ENCODE measurements around the gene SPIRE1. TPM values are rescaled to one million over a fixed set of nuclear protein-coding genes. Genes with fewer than 3 reads are reported as not detected.

The SPIRE1 gene
- total RNA-seq, 4 donors from 2014 or later: 55.5 to 72.5 (median 60.4) TPM

DNA sequence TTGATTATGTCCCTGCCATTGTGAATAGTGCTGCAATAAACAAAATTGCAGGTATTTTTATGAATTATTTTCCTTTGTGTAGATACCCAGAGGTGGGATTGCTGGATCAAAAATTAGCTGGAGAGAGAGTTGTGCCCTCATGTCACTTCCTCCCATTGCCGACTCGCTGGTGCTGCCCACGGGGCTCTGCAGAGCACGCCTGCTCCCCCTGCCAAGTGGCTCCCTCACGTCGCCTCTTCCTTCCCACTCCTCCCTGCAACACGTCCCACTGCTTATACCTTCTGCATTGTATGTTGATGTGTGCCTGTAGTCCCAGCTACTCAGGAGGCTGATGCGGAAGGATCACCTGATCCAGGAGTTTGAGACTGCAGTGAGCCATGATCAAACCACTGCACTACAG, 222.0 kb downstream of the SPIRE1 start:
- TF ChIP-seq, protein P1, sequence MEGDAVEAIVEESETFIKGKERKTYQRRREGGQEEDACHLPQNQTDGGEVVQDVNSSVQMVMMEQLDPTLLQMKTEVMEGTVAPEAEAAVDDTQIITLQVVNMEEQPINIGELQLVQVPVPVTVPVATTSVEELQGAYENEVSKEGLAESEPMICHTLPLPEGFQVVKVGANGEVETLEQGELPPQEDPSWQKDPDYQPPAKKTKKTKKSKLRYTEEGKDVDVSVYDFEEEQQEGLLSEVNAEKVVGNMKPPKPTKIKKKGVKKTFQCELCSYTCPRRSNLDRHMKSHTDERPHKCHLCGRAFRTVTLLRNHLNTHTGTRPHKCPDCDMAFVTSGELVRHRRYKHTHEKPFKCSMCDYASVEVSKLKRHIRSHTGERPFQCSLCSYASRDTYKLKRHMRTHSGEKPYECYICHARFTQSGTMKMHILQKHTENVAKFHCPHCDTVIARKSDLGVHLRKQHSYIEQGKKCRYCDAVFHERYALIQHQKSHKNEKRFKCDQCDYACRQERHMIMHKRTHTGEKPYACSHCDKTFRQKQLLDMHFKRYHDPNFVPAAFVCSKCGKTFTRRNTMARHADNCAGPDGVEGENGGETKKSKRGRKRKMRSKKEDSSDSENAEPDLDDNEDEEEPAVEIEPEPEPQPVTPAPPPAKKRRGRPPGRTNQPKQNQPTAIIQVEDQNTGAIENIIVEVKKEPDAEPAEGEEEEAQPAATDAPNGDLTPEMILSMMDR (IDR thresholded peaks at IDR 0.05): no peak
- TF ChIP-seq EP300 (IDR thresholded peaks at IDR 0.05) (no peak), POLR2A (IDR thresholded peaks at IDR 0.05) (no peak)
- no peaks in the 10 kb centered on the region for H3K9me3 ChIP-seq
- no peak for DNase-seq (ENCODE audit: low spot score in 2 of 2)
- 84 to 92% methylated on average over 8 of the region's 8 CpGs for WGBS, 2 donors
- no peak overlapping the region for H3K4me3 ChIP-seq
- H3K36me3 ChIP-seq: peaks cover 0 to 75% (median 2%) of the 10 kb centered on the region in 3 donors
- no peaks in the 10 kb centered on the region for H3K4me1 ChIP-seq
- no peaks in the 10 kb centered on the region for H3K27me3 ChIP-seq
- H3K27ac ChIP-seq: no peak overlapping the region

DNA sequence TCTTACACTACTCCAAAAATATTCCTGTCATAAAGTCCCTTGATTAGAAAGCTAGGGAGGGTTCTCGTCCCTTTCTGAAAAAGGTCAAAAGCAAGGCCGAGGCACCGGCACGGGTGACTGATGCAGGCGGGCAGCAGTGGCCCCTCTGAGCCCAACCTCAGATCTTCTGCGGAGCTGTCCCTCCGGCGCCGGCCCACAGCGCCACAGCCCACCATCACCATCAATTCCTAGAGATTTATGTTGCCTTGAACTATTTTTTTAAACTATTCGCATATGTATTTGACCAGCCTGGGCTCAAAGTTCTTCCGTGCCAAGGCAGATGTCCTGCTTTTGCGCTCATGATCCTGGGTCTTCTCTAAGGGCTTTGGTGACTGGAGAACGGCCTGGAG, 223.4 kb downstream of the SPIRE1 start:
- Histone ChIP-seq H3K27ac (peak overlapping the region in 2 of 4 donors; percentile 7 to 35), H3K36me3 (peaks cover 0 to 76% (median 2%) of the 10 kb centered on the region in 3 donors), H3K4me3 (no peak overlapping the region), H3K4me1 (no peaks in the 10 kb centered on the region), H3K27me3 (no peaks in the 10 kb centered on the region), H3K9me3 (no peaks in the 10 kb centered on the region)
- 89 to 91% methylated on average over 14 of the region's 14 CpGs for WGBS, 2 donors
- no peak for TF ChIP-seq POLR2A (IDR thresholded peaks at IDR 0.05)
- TF ChIP-seq EP300 (IDR thresholded peaks at IDR 0.05): no peak
- TF ChIP-seq, protein P1 (IDR thresholded peaks at IDR 0.05): no peak
- DNase-seq (ENCODE audit: low spot score in 2 of 2): no peak

DNA sequence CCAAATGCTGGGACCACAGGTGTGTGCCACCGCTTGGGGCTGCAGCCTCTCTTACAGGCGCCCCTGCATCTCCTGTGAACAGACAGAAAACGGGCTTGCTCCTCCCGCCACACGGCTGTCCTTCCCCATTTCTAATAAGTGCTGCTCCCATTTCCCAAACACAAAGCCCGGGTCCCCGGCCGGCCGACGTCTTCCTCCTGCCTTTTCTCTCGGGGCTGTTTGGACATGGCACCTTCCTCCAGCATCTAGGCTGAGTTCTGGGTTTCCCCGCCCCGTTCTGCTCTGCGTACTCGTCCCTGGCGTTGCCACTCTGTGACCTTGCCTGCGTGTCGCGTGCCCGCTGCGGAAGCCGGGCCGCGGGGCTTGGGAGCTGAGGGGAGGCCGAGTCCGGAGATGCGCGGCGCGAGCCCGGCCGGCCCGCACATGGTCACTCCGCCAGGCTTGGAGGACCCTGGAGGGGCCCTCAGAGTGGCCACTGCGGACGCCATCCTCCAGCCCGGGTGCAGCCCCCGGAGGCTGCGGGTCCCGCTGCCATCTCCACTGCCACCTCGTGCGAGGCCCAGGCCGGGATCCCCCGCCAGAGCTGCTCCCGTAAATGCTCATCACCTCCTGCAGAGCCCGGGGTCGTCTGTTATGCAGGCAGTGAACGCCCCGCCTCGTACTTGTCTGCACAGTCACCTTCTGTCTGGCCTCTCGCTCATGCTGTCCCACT, 223.9 kb downstream of the SPIRE1 start:
- WGBS, 2 donors: 94 to 98% methylated on average over 33 to 51 of the region's 51 CpGs
- H3K27ac ChIP-seq: peak overlapping the region in 1 of 4 donors; percentile 7
- H3K27me3 ChIP-seq: no peaks in the 10 kb centered on the region
- TF ChIP-seq, protein P1 (IDR thresholded peaks at IDR 0.05): no peak
- TF ChIP-seq EP300 (IDR thresholded peaks at IDR 0.05): no peak
- no peak for TF ChIP-seq POLR2A (IDR thresholded peaks at IDR 0.05)
- no peaks in the 10 kb centered on the region for H3K4me1 ChIP-seq
- H3K4me3 ChIP-seq: no peak overlapping the region
- no peak for DNase-seq (ENCODE audit: low spot score in 2 of 2)
- no peaks in the 10 kb centered on the region for H3K9me3 ChIP-seq
- peaks cover 0 to 77% (median 2%) of the 10 kb centered on the region in 3 donors for H3K36me3 ChIP-seq

DNA sequence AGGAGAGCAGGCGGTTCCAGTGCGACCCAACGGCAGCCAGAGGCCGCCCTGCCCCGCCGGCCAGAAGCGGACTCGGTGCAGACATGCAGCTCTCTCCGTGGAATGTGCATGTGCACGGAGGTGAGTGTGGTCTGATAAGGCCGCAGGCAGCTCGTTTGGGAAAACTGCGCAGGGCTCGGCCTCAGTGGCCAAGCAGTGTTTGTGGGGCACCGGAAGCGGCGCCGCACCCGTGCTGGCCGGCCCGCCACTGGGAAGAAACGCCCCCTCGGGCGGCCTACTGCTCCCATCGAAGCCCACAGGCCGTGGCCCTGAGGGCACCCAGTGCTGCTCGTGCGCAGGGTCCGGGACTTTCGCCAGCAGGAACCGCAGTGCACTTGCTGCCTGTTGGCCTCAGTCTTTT, 225.0 kb downstream of the SPIRE1 start:
- H3K36me3 ChIP-seq: peaks cover 0 to 77% (median 2%) of the 10 kb centered on the region in 3 donors
- TF ChIP-seq EP300 (IDR thresholded peaks at IDR 0.05) (no peak), POLR2A (IDR thresholded peaks at IDR 0.05) (no peak)
- TF ChIP-seq, protein P1 (IDR thresholded peaks at IDR 0.05): no peak
- H3K4me3 ChIP-seq: no peak overlapping the region
- 93 to 94% methylated on average over 31 of the region's 31 CpGs for WGBS, 2 donors
- no peak for DNase-seq (ENCODE audit: low spot score in 2 of 2)
- H3K27ac ChIP-seq: no peak overlapping the region
- peaks cover 0 to 3% (median 0%) of the 10 kb centered on the region in 4 donors for H3K9me3 ChIP-seq
- no peaks in the 10 kb centered on the region for H3K27me3 ChIP-seq
- H3K4me1 ChIP-seq: no peaks in the 10 kb centered on the region

DNA sequence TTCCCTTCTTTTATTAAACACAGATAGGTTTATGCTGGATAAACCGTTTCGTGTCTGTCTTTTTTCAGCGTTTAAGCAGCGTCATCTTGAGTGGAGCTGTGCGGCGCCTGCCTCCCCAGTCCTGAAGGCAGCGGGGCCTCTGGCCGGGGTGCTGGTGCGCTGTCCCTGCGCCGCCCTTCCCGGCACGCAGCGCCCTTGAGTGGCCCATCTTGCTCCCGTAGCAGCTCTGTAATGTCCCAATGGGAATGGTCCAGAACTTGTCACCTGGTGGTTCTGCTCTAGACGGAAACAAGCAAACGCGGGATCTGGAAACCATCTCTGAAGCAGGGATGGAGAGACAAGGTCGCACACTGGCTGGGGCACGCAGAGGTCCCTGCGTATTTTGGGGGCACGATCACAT, 225.7 kb downstream of the SPIRE1 start:
- Histone ChIP-seq H3K9me3 (peaks cover 0 to 10% (median 0%) of the 10 kb centered on the region in 4 donors), H3K4me1 (no peaks in the 10 kb centered on the region), H3K36me3 (peaks cover 0 to 80% (median 2%) of the 10 kb centered on the region in 3 donors), H3K27ac (no peak overlapping the region), H3K4me3 (no peak overlapping the region), H3K27me3 (no peaks in the 10 kb centered on the region)
- TF ChIP-seq POLR2A (IDR thresholded peaks at IDR 0.05): no peak
- TF ChIP-seq, protein P1 (IDR thresholded peaks at IDR 0.05): no peak
- TF ChIP-seq EP300 (IDR thresholded peaks at IDR 0.05): no peak
- DNase-seq (ENCODE audit: low spot score in 2 of 2): no peak
- 93 to 95% methylated on average over 22 of the region's 22 CpGs for WGBS, 2 donors

All from tibial nerve (tissue), 4 donors.